ENCODE results near the gene HS1BP3. TPM values are rescaled to one million over a fixed set of nuclear protein-coding genes. Genes with fewer than 3 reads are reported as not detected.

Gene HS1BP3
- total RNA-seq, 1 donor from 2014 or later = 23.8 TPM

DNA sequence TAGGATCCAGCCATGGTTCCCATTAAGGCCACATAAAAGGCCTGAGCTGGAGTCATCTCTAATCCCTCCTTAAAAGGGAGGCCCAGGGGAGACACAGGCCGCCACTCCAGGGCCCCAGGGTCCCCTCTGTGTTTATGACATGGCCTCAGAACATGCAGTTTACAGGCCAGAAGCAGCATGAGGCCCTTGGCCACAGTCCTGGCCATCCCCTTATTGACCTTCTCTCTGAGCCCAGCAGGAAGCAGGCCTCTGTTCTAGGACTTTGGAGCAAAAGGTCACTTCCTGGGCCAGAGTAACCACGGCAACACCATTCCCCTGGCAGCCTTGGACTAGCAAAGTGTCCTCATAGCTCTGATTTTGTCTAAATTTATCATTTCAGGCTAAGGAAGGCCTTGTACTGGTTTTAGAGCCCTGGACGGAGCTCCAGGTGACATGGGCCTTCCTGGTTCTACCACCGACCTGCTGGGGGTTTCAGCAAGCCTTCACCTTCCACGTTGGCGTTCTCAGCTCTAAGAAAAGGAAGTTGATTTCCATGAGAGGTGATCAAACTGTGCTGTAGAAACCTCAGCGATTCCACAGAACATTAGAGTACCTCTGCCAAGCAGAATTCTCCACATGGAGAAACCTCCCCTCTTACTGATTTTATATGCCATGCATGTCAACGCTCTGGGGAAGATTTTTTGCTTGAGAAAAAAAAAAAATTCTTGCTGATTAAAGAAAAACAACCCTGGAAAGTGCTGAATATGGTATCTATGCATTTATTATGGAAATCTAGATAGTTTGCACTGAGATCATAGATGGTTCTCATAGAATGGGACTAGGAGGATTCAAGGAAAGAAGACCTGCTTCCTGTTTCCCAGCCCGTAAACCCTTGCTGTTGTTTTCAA, 53.7 kb downstream of the HS1BP3 start:
- peaks cover 2% of the 10 kb centered on the region for H3K27me3 Mint-ChIP-seq (ENCODE audit: unreplicated experiment)
- peak overlapping the region; percentile 4 for H3K27ac Mint-ChIP-seq (ENCODE audit: unreplicated experiment)
- peak; percentile 13 for DNase-seq
- no peaks in the 10 kb centered on the region for H3K36me3 Mint-ChIP-seq (ENCODE audit: unreplicated experiment)
- H3K9me3 Mint-ChIP-seq (ENCODE audit: unreplicated experiment) = no peaks in the 10 kb centered on the region
- no peak for TF ChIP-seq CTCF (IDR thresholded peaks at IDR 0.05; ENCODE audit: partially characterized antibody, unreplicated experiment)
- H3K4me3 Mint-ChIP-seq (ENCODE audit: unreplicated experiment) = peak overlapping the region; percentile 30
- H3K4me1 Mint-ChIP-seq (ENCODE audit: low read depth, unreplicated experiment) = peaks cover 25% of the 10 kb centered on the region

DNA sequence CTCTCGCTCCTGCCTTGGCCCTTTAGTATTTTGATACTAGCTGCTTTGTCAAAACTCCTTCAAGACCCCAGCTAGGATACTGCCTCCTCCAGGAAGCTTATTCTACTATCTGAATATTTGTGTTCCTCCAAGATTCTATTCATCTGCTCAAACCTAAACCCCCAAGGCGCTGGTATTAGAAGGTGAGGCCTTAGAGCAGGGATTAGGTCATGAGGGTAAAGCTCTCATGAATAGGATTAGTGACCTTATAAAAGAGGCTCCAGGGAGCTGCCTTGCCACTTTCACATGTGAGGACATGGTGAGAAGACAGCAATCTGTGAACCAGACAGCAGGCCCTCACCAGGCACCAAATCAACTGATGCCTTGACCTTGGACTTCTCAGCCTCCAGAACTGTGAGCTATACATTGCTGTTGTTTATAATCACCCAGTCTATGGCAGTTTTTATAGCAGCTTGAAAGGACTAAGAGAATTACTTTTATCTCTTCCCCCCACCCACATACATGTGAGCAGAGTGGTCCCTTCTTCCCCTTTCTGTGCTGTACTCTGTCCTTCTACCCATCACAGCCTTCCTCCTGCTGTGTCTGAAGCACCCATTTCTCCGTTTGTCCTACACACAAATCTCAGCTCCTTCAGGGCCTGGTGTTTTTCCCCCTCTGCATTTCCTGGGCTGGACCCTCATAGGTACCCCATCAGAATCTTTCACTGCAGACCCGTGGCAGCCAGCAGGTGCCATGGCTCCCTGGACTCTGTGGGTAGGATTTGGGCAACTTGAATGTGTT, 54.5 kb downstream of the HS1BP3 start:
- peak; percentile 3 for DNase-seq
- no peak for TF ChIP-seq CTCF (IDR thresholded peaks at IDR 0.05; ENCODE audit: partially characterized antibody, unreplicated experiment)
- Mint-ChIP-seq H3K36me3 (ENCODE audit: unreplicated experiment) (no peaks in the 10 kb centered on the region), H3K4me1 (ENCODE audit: low read depth, unreplicated experiment) (peaks cover 25% of the 10 kb centered on the region), H3K27me3 (ENCODE audit: unreplicated experiment) (peaks cover 2% of the 10 kb centered on the region), H3K27ac (ENCODE audit: unreplicated experiment) (peak overlapping the region; percentile 62), H3K4me3 (ENCODE audit: unreplicated experiment) (peak overlapping the region; percentile 8), H3K9me3 (ENCODE audit: unreplicated experiment) (no peaks in the 10 kb centered on the region)

- H3K4me1 Mint-ChIP-seq (ENCODE audit: low read depth, unreplicated experiment) = peaks cover 25% of the 10 kb centered on the region
- TF ChIP-seq CTCF (IDR thresholded peaks at IDR 0.05; ENCODE audit: partially characterized antibody, unreplicated experiment) = no peak
- no peaks in the 10 kb centered on the region for H3K36me3 Mint-ChIP-seq (ENCODE audit: unreplicated experiment)
- peak; percentile 13 for DNase-seq
- peak overlapping the region; percentile 62 for H3K27ac Mint-ChIP-seq (ENCODE audit: unreplicated experiment)
- H3K9me3 Mint-ChIP-seq (ENCODE audit: unreplicated experiment) = no peaks in the 10 kb centered on the region
- peaks cover 2% of the 10 kb centered on the region for H3K27me3 Mint-ChIP-seq (ENCODE audit: unreplicated experiment)
- H3K4me3 Mint-ChIP-seq (ENCODE audit: unreplicated experiment) = no peak overlapping the region
Measured at GRCh38 chr2:20595439-20596192, 55.3 kb downstream of the HS1BP3 start.

DNA sequence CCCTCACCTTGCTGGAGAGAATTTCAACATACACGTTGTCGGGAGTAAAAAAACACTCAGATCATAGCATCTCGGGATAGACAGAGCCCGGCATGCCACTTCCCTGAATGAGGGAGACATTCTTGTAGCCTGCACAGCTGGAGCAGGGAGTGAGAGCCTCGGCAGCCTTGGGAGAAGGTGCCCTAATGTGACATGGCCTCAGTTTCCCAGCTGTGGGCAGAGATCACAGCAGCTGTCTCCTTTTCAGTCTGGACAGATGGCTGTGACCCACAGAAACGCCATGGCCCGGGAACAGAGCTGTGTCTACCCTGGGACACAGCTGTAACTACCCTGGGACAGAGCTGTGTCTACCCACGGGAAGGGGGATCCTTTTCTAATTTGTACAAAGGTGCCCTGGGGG, 55.9 kb downstream of the HS1BP3 start:
- Mint-ChIP-seq H3K4me1 (ENCODE audit: low read depth, unreplicated experiment) (peaks cover 20% of the 10 kb centered on the region), H3K36me3 (ENCODE audit: unreplicated experiment) (no peaks in the 10 kb centered on the region), H3K4me3 (ENCODE audit: unreplicated experiment) (no peak overlapping the region), H3K9me3 (ENCODE audit: unreplicated experiment) (no peaks in the 10 kb centered on the region), H3K27me3 (ENCODE audit: unreplicated experiment) (peaks cover 2% of the 10 kb centered on the region), H3K27ac (ENCODE audit: unreplicated experiment) (no peak overlapping the region)
- no peak for TF ChIP-seq CTCF (IDR thresholded peaks at IDR 0.05; ENCODE audit: partially characterized antibody, unreplicated experiment)
- peak; percentile 10 for DNase-seq

All from glutamatergic neuron (in vitro differentiated cells).